ENCODE data around the gene MAEL. TPM values are rescaled to one million over a fixed set of nuclear protein-coding genes. Genes with fewer than 3 reads are reported as not detected.

MAEL gene
- total RNA-seq, 4 donors from 2014 or later, result not detected

DNA sequence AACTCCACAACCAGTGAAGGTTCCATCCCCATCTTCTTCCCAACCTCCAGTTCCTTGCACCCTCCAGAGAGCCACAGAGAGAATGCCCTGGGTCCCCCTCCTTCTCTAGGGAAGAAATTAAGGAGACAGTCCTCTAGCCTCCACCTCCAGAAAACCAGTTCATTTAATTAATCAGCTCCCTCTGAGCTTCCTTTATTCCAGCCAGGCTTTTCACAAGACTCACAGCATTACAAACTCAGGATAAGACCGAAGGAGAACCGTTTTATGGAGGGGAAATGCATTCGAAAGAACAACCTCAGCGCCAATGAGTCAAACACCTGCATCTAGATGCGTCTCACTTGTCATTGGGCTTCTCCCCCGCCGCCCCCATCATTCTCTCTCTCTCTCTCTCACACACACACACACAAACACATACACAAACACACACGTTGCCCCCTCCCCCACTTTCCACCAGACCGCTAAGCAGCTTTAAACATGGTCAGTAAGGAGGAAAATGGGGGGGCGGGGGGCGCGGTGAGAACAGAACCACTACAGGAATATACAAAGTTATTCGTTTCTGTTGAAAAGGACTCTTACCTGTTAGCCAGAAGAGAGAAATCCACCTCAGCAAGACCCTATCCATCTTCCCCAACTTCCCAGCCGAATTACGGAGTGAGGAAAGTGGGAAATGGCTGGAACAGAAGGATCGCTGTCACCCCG is 14.3 kb upstream of the MAEL start:
- DNase-seq, result no peak
- no peaks in the 10 kb centered on the region for H3K9me3 ChIP-seq
- 0 to 1% methylated on average over 4 to 17 of the region's 17 CpGs for WGBS, 2 donors (ENCODE audit: low coverage in 1 of 2)
- in situ Hi-C loops (cut with MboI; ENCODE audit: low pct_ligation_motif_present in 1 of 4, low pct_unique_long_range_greater_than_20kb in 1 of 4, low sequenced_read_pairs in 3 of 4), result no loop called here
- intact Hi-C loops (cut with DNase I; ENCODE audit: low total_unique reads), result no loop called here
- H3K27ac ChIP-seq, result peak overlapping the region in 1 of 4 donors; percentile 10
- peak overlapping the region; percentile 13 to 61 (median 38) for H3K4me3 ChIP-seq
- no peaks in the 10 kb centered on the region for H3K36me3 ChIP-seq
- H3K4me1 ChIP-seq, result peaks cover 3 to 14% (median 9%) of the 10 kb centered on the region in 4 donors
- TF ChIP-seq POLR2AphosphoS5 (IDR thresholded peaks at IDR 0.05) (no peak), EP300 (IDR thresholded peaks at IDR 0.05; ENCODE audit: low read depth) (no peak), POLR2A (IDR thresholded peaks at IDR 0.05) (no peak)
- TF ChIP-seq, protein P1, sequence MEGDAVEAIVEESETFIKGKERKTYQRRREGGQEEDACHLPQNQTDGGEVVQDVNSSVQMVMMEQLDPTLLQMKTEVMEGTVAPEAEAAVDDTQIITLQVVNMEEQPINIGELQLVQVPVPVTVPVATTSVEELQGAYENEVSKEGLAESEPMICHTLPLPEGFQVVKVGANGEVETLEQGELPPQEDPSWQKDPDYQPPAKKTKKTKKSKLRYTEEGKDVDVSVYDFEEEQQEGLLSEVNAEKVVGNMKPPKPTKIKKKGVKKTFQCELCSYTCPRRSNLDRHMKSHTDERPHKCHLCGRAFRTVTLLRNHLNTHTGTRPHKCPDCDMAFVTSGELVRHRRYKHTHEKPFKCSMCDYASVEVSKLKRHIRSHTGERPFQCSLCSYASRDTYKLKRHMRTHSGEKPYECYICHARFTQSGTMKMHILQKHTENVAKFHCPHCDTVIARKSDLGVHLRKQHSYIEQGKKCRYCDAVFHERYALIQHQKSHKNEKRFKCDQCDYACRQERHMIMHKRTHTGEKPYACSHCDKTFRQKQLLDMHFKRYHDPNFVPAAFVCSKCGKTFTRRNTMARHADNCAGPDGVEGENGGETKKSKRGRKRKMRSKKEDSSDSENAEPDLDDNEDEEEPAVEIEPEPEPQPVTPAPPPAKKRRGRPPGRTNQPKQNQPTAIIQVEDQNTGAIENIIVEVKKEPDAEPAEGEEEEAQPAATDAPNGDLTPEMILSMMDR (IDR thresholded peaks at IDR 0.05), result no peak
- H3K27me3 ChIP-seq, result peaks cover 44% of the 10 kb centered on the region

DNA sequence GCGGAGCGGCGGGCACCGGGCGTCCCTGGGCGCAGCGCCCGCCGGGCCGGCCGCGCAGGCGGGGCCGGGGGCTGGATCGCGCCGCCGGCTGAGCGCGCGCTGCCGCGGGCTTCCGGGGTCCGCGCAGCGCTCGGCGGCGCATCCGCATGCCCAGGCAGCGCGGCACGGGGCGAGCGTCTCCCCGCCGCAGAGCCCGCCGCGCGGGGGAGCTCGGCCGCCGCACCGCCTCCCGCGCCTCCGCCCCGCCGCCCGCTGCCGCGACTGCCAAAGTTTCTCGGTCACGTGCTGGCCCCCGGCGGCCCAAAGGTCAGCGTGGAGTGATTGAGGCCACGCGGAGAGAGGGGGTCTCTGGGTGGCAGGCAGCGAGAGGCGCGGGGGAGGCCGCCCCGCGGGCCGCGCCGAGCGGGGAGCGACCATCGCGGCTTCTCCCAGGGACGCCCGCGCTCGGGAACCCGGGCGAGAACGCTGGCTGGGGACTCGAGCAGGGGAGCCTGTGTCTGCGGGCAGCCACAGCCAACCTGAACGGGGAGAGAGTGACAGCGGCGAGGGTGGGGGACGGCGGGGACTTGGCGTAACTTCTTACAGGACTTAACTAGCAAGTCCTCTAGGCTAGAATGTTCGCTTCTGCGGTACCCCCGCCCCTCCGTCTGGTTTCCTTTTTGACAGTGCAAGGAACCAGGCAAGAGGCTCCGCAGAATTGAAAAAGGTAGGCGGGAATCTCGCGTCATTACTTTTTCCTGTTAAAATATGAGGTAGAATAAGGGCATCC is 13.5 kb upstream of the MAEL start, which contains the start of gene ILDR2:
TSS of gene ILDR2 (minus strand) at position 180 of the 769 bp plus-strand sequence. CDS start 272 bp downstream, outside the sequence.
- no peaks in the 10 kb centered on the region for H3K9me3 ChIP-seq
- H3K27me3 ChIP-seq, result peaks cover 38% of the 10 kb centered on the region
- H3K4me1 ChIP-seq, result peaks cover 3 to 14% (median 9%) of the 10 kb centered on the region in 4 donors
- H3K4me3 ChIP-seq, result peak within 1 kb of the TSS; percentile 61 to 82 (median 67)
- intact Hi-C loops (cut with DNase I; ENCODE audit: low total_unique reads), result no loop called here
- TF ChIP-seq EP300 (IDR thresholded peaks at IDR 0.05; ENCODE audit: low read depth), result no peak
- TF ChIP-seq POLR2A (IDR thresholded peaks at IDR 0.05), result no peak
- WGBS, 2 donors (ENCODE audit: low coverage in 1 of 2), result 0 to 3% methylated on average over 5 to 46 of the region's 97 CpGs
- DNase-seq, result peak; percentile 50
- peak within 1 kb of the TSS; percentile 59 to 81 (median 74) for H3K27ac ChIP-seq
- H3K36me3 ChIP-seq, result no peaks in the 10 kb centered on the region
- in situ Hi-C loops (cut with MboI; ENCODE audit: low pct_ligation_motif_present in 1 of 4, low pct_unique_long_range_greater_than_20kb in 1 of 4, low sequenced_read_pairs in 3 of 4), result no loop called here

DNA sequence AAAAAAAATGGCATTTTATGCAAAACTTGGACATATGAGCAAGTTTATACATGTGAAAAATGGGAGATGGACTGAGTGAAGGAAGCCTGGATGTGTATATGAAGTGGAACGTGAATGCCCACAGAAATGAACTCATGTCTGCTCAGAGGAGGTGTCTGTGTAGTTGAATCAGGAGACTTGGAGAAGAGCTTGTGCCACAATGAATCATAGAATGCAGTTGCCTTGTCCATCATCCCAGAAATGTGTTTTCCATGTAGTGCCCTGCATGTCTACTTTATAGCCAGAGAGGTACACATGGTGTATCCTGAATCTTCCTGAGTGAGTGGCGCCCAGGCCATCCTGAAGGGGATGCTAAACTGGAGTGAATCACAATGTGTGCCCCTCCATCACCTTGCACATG is 11.1 kb upstream of the MAEL start:
- no peak overlapping the region for H3K27ac ChIP-seq
- no peak overlapping the region for H3K4me3 ChIP-seq
- no peak for DNase-seq
- TF ChIP-seq, protein P1 (IDR thresholded peaks at IDR 0.05), result no peak
- TF ChIP-seq POLR2A (IDR thresholded peaks at IDR 0.05) (no peak), EP300 (IDR thresholded peaks at IDR 0.05; ENCODE audit: low read depth) (no peak), POLR2AphosphoS5 (IDR thresholded peaks at IDR 0.05) (no peak)
- peaks cover 3 to 14% (median 9%) of the 10 kb centered on the region in 4 donors for H3K4me1 ChIP-seq
- peaks cover 21% of the 10 kb centered on the region for H3K27me3 ChIP-seq
- intact Hi-C loops (cut with DNase I; ENCODE audit: low total_unique reads), result no loop called here
- no peaks in the 10 kb centered on the region for H3K9me3 ChIP-seq
- in situ Hi-C loops (cut with MboI; ENCODE audit: low pct_ligation_motif_present in 1 of 4, low pct_unique_long_range_greater_than_20kb in 1 of 4, low sequenced_read_pairs in 3 of 4), result no loop called here
- WGBS, 2 donors (ENCODE audit: low coverage in 1 of 2), result 83 to 89% methylated on average over 2 of the region's 2 CpGs
- H3K36me3 ChIP-seq, result no peaks in the 10 kb centered on the region

GRCh38 chr1:166978821-166979220 is 10.3 kb upstream of the MAEL start:
- WGBS, 2 donors (ENCODE audit: low coverage in 1 of 2), result 47 to 50% methylated on average over 1 of the region's 1 CpG
- DNase-seq, result no peak
- no peaks in the 10 kb centered on the region for H3K36me3 ChIP-seq
- no peak overlapping the region for H3K4me3 ChIP-seq
- no peaks in the 10 kb centered on the region for H3K9me3 ChIP-seq
- no peak overlapping the region for H3K27ac ChIP-seq
- in situ Hi-C loops (cut with MboI; ENCODE audit: low pct_ligation_motif_present in 1 of 4, low pct_unique_long_range_greater_than_20kb in 1 of 4, low sequenced_read_pairs in 3 of 4) (no loop called here), intact Hi-C loops (cut with DNase I; ENCODE audit: low total_unique reads) (no loop called here)
- TF ChIP-seq, protein P1 (IDR thresholded peaks at IDR 0.05), result no peak
- no peak for TF ChIP-seq EP300 (IDR thresholded peaks at IDR 0.05; ENCODE audit: low read depth)
- H3K4me1 ChIP-seq, result peaks cover 3 to 14% (median 9%) of the 10 kb centered on the region in 4 donors
- H3K27me3 ChIP-seq, result peaks cover 14% of the 10 kb centered on the region
